ENCODE data around the gene CRADD. TPM values are rescaled to one million over a fixed set of nuclear protein-coding genes. Genes with fewer than 3 reads are reported as not detected.

The CRADD gene
- total and polyA plus RNA-seq, 2 of the 4 experiments (the other 2 are of a cell fraction): 11.1 to 14.0 TPM

DNA sequence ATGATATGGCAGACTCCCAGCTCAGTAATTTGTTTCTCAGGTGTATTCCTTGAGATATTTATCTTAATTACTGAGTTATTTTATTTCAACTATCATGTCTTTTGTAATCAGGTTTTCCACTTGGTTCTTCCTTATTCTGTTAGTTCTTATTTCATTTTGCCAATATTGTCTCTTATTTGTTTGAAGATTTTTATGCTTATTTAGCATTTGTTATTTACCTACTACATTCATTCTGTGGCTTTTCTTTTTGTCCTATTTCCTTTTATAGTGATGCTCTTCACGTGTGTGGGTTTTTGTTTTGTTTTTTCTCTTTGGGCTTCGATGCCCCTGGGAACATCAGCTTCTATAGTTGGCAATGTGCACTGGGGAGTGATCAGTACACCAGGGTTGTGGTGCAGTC lies 40.5 kb upstream of the CRADD start:
- Histone ChIP-seq H3K27me3 (ENCODE audit: control insufficient read depth, insufficient read depth, low read length) (no peaks in the 10 kb centered on the region), H3K23ac (ENCODE audit: low read depth, low read length) (no peak overlapping the region), H3K4me1 (ENCODE audit: control insufficient read depth, insufficient read depth, low read length) (peaks cover 2% of the 10 kb centered on the region; the same call in 1 of the 2 replicates), H2AK9ac (replicated peaks; ENCODE audit: low read depth, low read length, poor library complexity) (no peak overlapping the region), H2BK20ac (ENCODE audit: low read depth, low read length) (no peak overlapping the region; the same call in 1 of the 2 replicates), H3K79me1 (ENCODE audit: low read depth in 1 of 2, low read length in 2 of 2) (no peaks in the 10 kb centered on the region), H4K91ac (ENCODE audit: insufficient read depth, low read depth, low read length) (no peak overlapping the region), H4K8ac (ENCODE audit: low read depth in 2 of 2, low read length in 2 of 2) (no peak overlapping the region), H3K18ac (ENCODE audit: low read depth, low read length) (no peak overlapping the region), H3K4ac (ENCODE audit: low read depth, low read length) (no peak overlapping the region), H4K5ac (ENCODE audit: low read depth, low read length) (no peak overlapping the region), H3K27ac (ENCODE audit: insufficient read depth, low read length) (no peak overlapping the region), H3K9me3 (ENCODE audit: control insufficient read depth, insufficient read depth, low read length) (peaks cover 7% of the 10 kb centered on the region; the same call in 1 of the 2 replicates), H3K9ac (ENCODE audit: low read depth, low read length) (no peak overlapping the region), H3K14ac (replicated peaks; ENCODE audit: low read depth, low read length) (no peak overlapping the region), H2AK5ac (ENCODE audit: low read depth, low read length) (peak overlapping the region; percentile 39; the same call in 1 of the 2 replicates), H2AFZ (replicated peaks; ENCODE audit: low read length, poor library complexity) (no peak overlapping the region), H4K20me1 (ENCODE audit: insufficient read depth, low read length) (no peaks in the 10 kb centered on the region), H2BK120ac (ENCODE audit: low read depth, low read length) (no peak overlapping the region), H3K9me1 (ENCODE audit: insufficient read depth, low read length) (no peaks in the 10 kb centered on the region), H3K36me3 (ENCODE audit: control insufficient read depth, insufficient read depth, low read length) (no peaks in the 10 kb centered on the region), H2BK15ac (ENCODE audit: low read depth, low read length) (peak overlapping the region; percentile 40; the same call in 1 of the 3 replicates), H3K56ac (ENCODE audit: extremely low read depth, insufficient read depth, low read length) (no peak overlapping the region), H3K4me3 (ENCODE audit: insufficient read depth, low read depth, low read length) (no peak overlapping the region), H3K4me2 (ENCODE audit: low read depth, low read length) (no peak overlapping the region), H2BK5ac (ENCODE audit: low read depth, low read length, poor library complexity, severe bottlenecking) (no peak overlapping the region)
- ChIA-PET POLR2A (ENCODE audit: unreplicated experiment) (no interaction called here), CTCF (no interaction called here)
- in situ Hi-C loops (cut with MboI; ENCODE audit: low sequenced_read_pairs): no loop called here
- dilution Hi-C loops (cut with HindIII; ENCODE audit: low sequenced_read_pairs, unreplicated experiment): no loop called here
- no peak for TF ChIP-seq MAZ (IDR thresholded peaks at IDR 0.05; ENCODE audit: borderline replicate concordance, low read depth, low read length)
- TF ChIP-seq MXI1 (IDR thresholded peaks at IDR 0.05; ENCODE audit: borderline replicate concordance, low read depth, low read length): no peak
- TF ChIP-seq MAFK (IDR thresholded peaks at IDR 0.05; ENCODE audit: low read depth, low read length): no peak
- TF ChIP-seq BHLHE40 (IDR thresholded peaks at IDR 0.05; ENCODE audit: low read depth, low read length): no peak
- no peak for TF ChIP-seq RCOR1 (IDR thresholded peaks at IDR 0.05; ENCODE audit: insufficient replicate concordance, low read length)
- TF ChIP-seq SMC3 (IDR thresholded peaks at IDR 0.05; ENCODE audit: low read depth, low read length): no peak
- no peak for TF ChIP-seq POLR2A (IDR thresholded peaks at IDR 0.05; ENCODE audit: low read depth, low read length)
- no peak for TF ChIP-seq CHD1 (IDR thresholded peaks at IDR 0.05; ENCODE audit: low read depth, low read length)
- no peak for TF ChIP-seq RFX5 (IDR thresholded peaks at IDR 0.05; ENCODE audit: low read depth, low read length)
- TF ChIP-seq NFE2L2 (IDR thresholded peaks at IDR 0.05; ENCODE audit: low read depth, low read length): no peak
- no peak for TF ChIP-seq FOS (IDR thresholded peaks at IDR 0.05; ENCODE audit: low read depth, low read length)
- no peak for TF ChIP-seq CTCF (conservative IDR thresholded peaks at IDR 0.05; ENCODE audit: low read depth, low read length)
- no peak for TF ChIP-seq CEBPB (IDR thresholded peaks at IDR 0.05; ENCODE audit: low read depth, low read length)
- TF ChIP-seq RAD21 (IDR thresholded peaks at IDR 0.05; ENCODE audit: low read length): no peak
- TF ChIP-seq, protein P1, sequence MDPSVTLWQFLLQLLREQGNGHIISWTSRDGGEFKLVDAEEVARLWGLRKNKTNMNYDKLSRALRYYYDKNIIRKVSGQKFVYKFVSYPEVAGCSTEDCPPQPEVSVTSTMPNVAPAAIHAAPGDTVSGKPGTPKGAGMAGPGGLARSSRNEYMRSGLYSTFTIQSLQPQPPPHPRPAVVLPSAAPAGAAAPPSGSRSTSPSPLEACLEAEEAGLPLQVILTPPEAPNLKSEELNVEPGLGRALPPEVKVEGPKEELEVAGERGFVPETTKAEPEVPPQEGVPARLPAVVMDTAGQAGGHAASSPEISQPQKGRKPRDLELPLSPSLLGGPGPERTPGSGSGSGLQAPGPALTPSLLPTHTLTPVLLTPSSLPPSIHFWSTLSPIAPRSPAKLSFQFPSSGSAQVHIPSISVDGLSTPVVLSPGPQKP (IDR thresholded peaks at IDR 0.05; ENCODE audit: borderline replicate concordance, low read depth, low read length): no peak
- TF ChIP-seq, protein P2, sequence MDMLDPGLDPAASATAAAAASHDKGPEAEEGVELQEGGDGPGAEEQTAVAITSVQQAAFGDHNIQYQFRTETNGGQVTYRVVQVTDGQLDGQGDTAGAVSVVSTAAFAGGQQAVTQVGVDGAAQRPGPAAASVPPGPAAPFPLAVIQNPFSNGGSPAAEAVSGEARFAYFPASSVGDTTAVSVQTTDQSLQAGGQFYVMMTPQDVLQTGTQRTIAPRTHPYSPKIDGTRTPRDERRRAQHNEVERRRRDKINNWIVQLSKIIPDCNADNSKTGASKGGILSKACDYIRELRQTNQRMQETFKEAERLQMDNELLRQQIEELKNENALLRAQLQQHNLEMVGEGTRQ (IDR thresholded peaks at IDR 0.05; ENCODE audit: low read depth, low read length): no peak
- intact Hi-C loops (cut with micrococcal nuclease): no loop called here
- BruUV-seq (replicated peaks): no TSS peak
- no peak for ATAC-seq (ENCODE audit: low read depth)
- WGBS, 2 experiments (ENCODE audit: extremely low coverage in 2 of 2, insufficient read length in 1 of 2): no CpG with 5 or more reads among the region's 2 CpGs
- DNase-seq: no peak

Data from IMR-90 (cell line).